Ectodermal cell (in vitro differentiated cells): ENCODE measurements around the gene LHFPL4.

Source experiments
- H3K27ac ChIP-seq: 2 replicates; pipeline ENCODE4 v1.7.0; 2013; ENCODE audit warnings: mild to moderate bottlenecking, low read depth, low read length; ENCODE audit not compliant: insufficient read depth, poor library complexity, severe bottlenecking
- H3K27me3 ChIP-seq: 2 replicates; pipeline ENCODE4 v1.7.0; 2013; ENCODE audit warnings: mild to moderate bottlenecking, low read length; ENCODE audit not compliant: insufficient read depth, control insufficient read depth, poor library complexity, severe bottlenecking
- H3K36me3 ChIP-seq: one replicate; pipeline ENCODE4 v1.7.0; 2013; ENCODE audit warnings: low read length; ENCODE audit not compliant: control insufficient read depth, insufficient read depth
- H3K4me1 ChIP-seq: one replicate; pipeline ENCODE4 v1.7.0; 2013; ENCODE audit warnings: low read length; ENCODE audit not compliant: control insufficient read depth, insufficient read depth
- H3K4me3 ChIP-seq: 2 replicates; pipeline ENCODE4 v1.7.0; 2013; ENCODE audit warnings: low read depth, low read length, control low read depth; ENCODE audit not compliant: insufficient read depth
- H3K9me3 ChIP-seq: 2 replicates; pipeline ENCODE4 v1.7.0; 2013; ENCODE audit warnings: mild to moderate bottlenecking, low read length, moderate library complexity; ENCODE audit not compliant: control insufficient read depth
- WGBS, 2 experiments: methylation state at CpG; one replicate each; pipeline ENCODE4 v1.1.7; 2013; ENCODE audit warnings: missing lambda C conversion rate in 2 of 2; 5-methylcytosine and 5-hydroxymethylcytosine counted together

LHFPL4 gene

GRCh38 chr3:9448643-9449042 is 105.0 kb downstream of the LHFPL4 start:
- H3K27me3 ChIP-seq = no peaks in the 10 kb centered on the region
- no peak overlapping the region for H3K4me3 ChIP-seq
- H3K27ac ChIP-seq = no peak overlapping the region
- H3K36me3 ChIP-seq = peaks cover 59% of the 10 kb centered on the region
- H3K9me3 ChIP-seq = no peaks in the 10 kb centered on the region
- H3K4me1 ChIP-seq = no peaks in the 10 kb centered on the region
- WGBS, 2 experiments = 95 to 100% methylated on average over 1 of the region's 1 CpG
